ENCODE data around the gene CD9. TPM values are rescaled to one million over a fixed set of nuclear protein-coding genes. Genes with fewer than 3 reads are reported as not detected.

CD9 gene
- total RNA-seq, 5 donors from 2014 or later (not counting 1 experiment from before 2014, with no cell fraction given) = 2.6 to 5.7 (median 3.3) TPM

GRCh38 chr12:6265038-6265405 is 64.8 kb downstream of the CD9 start:
- ATAC-seq (replicated peaks in 1 of 4) (no peak), DNase-seq (no peak)
- H3K4me1 ChIP-seq (ENCODE audit: control insufficient read depth in 1 of 2, extremely low read depth in 1 of 2, insufficient read depth in 2 of 2, low read length in 2 of 2) = no peaks in the 10 kb centered on the region
- no peaks in the 10 kb centered on the region for H3K9me3 ChIP-seq
- no peaks in the 10 kb centered on the region for H3K36me3 Mint-ChIP-seq
- no peaks in the 10 kb centered on the region for H3K9me3 Mint-ChIP-seq
- no peaks in the 10 kb centered on the region for H3K36me3 ChIP-seq (ENCODE audit: control insufficient read depth in 2 of 2, extremely low read depth in 1 of 2, insufficient read depth in 1 of 2, low read length in 1 of 2)
- POLR2A ChIA-PET = interaction anchor here in 1 of 2 donors (0.6 kb wide), 1 partner anchor 962 kb away, joined by 7 read pairs; no protein-coding TSS in a partner anchor
- H3K27ac Mint-ChIP-seq = no peak overlapping the region
- H3K27me3 Mint-ChIP-seq = peaks cover 0 to 5% of the 10 kb centered on the region in 2 donors
- H3K4me3 Mint-ChIP-seq = no peak overlapping the region
- CTCF ChIA-PET = no interaction called here
- H3K27me3 ChIP-seq (replicated peaks in 1 of 2; ENCODE audit: control insufficient read depth in 2 of 2, extremely low read depth in 1 of 2, insufficient read depth in 2 of 2, low read length in 1 of 2) = peaks cover 0 to 9% of the 10 kb centered on the region in 2 experiments
- H3K27ac ChIP-seq (ENCODE audit: low read length) = no peak overlapping the region
- no peaks in the 10 kb centered on the region for H3K4me1 Mint-ChIP-seq
- WGBS (ENCODE audit: insufficient coverage) = 81% methylated on average over 2 of the region's 2 CpGs
- no peak overlapping the region for H3K4me3 ChIP-seq (ENCODE audit: control insufficient read depth in 1 of 2, extremely low read depth in 1 of 2, low read length in 1 of 2)

- Mint-ChIP-seq H3K9me3 (no peaks in the 10 kb centered on the region), H3K4me1 (no peaks in the 10 kb centered on the region), H3K4me3 (no peak overlapping the region), H3K27me3 (peaks cover 0 to 4% of the 10 kb centered on the region in 2 donors), H3K27ac (no peak overlapping the region), H3K36me3 (no peaks in the 10 kb centered on the region)
- H3K27me3 ChIP-seq (replicated peaks in 1 of 2; ENCODE audit: control insufficient read depth in 2 of 2, extremely low read depth in 1 of 2, insufficient read depth in 2 of 2, low read length in 1 of 2) = peaks cover 0 to 13% of the 10 kb centered on the region in 2 experiments
- no peak overlapping the region for H3K27ac ChIP-seq (ENCODE audit: low read length)
- CTCF ChIA-PET = no interaction called here
- WGBS (ENCODE audit: insufficient coverage) = 80% methylated on average over 3 of the region's 7 CpGs
- no peak overlapping the region for H3K4me3 ChIP-seq (ENCODE audit: control insufficient read depth in 1 of 2, extremely low read depth in 1 of 2, low read length in 1 of 2)
- no peaks in the 10 kb centered on the region for H3K4me1 ChIP-seq (ENCODE audit: control insufficient read depth in 1 of 2, extremely low read depth in 1 of 2, insufficient read depth in 2 of 2, low read length in 2 of 2)
- no peaks in the 10 kb centered on the region for H3K36me3 ChIP-seq (ENCODE audit: control insufficient read depth in 2 of 2, extremely low read depth in 1 of 2, insufficient read depth in 1 of 2, low read length in 1 of 2)
- no peak for DNase-seq
- POLR2A ChIA-PET = no interaction called here
- ATAC-seq (replicated peaks in 1 of 4) = no peak
- H3K9me3 ChIP-seq = no peaks in the 10 kb centered on the region
Measured at GRCh38 chr12:6266541-6266966, 66.4 kb downstream of the CD9 start.

DNA sequence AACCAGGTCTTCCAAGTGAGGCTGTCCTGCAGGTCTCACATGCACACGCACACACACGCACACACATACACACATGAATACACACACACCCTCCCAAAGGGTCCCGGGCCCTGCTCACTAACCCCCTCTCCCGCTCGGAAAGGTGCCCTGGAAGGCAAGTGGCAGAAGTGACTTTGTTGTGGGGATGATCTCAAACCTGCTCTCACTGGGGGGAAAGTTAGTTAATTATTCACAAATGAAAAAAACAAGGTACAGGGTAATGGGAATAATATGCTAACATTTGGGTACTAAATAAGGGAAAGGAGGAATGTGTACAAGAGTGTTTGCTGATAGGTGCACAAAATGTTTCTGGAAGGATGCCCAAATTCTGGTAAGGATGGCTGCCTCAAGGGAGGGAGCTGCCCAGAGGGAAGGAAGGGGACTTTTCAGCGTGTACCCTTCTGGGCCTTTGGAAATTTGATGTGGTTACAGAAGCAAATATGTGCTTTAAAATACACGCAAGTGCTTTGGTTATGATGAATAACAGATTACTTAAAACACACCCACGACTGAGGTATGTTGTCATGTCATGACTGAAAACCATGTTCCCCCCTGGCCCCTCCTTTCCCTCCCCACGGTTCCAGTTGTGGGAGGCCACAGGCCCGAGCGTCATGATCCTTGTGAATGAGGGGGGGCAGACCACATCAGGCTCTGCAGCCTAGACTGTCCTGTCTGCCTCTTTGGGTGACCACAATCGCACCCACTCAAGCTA is 66.9 kb downstream of the CD9 start:
- Histone ChIP-seq H3K9me3 (no peaks in the 10 kb centered on the region), H3K4me3 (ENCODE audit: control insufficient read depth in 1 of 2, extremely low read depth in 1 of 2, low read length in 1 of 2) (no peak overlapping the region), H3K4me1 (ENCODE audit: control insufficient read depth in 1 of 2, extremely low read depth in 1 of 2, insufficient read depth in 2 of 2, low read length in 2 of 2) (no peaks in the 10 kb centered on the region), H3K27ac (ENCODE audit: low read length) (no peak overlapping the region), H3K27me3 (replicated peaks in 1 of 2; ENCODE audit: control insufficient read depth in 2 of 2, extremely low read depth in 1 of 2, insufficient read depth in 2 of 2, low read length in 1 of 2) (peaks cover 0 to 13% of the 10 kb centered on the region in 2 experiments), H3K36me3 (ENCODE audit: control insufficient read depth in 2 of 2, extremely low read depth in 1 of 2, insufficient read depth in 1 of 2, low read length in 1 of 2) (no peaks in the 10 kb centered on the region)
- WGBS (ENCODE audit: insufficient coverage) = 60% methylated on average over 1 of the region's 12 CpGs
- POLR2A ChIA-PET = no interaction called here
- no peak overlapping the region for H3K27ac Mint-ChIP-seq
- CTCF ChIA-PET = no interaction called here
- DNase-seq (peak in 1 of 35 experiments; percentile 7), ATAC-seq (replicated peaks in 1 of 4) (peak in 1 of 4 experiments; percentile 24)
- H3K4me1 Mint-ChIP-seq = no peaks in the 10 kb centered on the region
- H3K36me3 Mint-ChIP-seq = no peaks in the 10 kb centered on the region
- peaks cover 0 to 4% of the 10 kb centered on the region in 2 donors for H3K27me3 Mint-ChIP-seq
- H3K9me3 Mint-ChIP-seq = no peaks in the 10 kb centered on the region
- H3K4me3 Mint-ChIP-seq = no peak overlapping the region

DNA sequence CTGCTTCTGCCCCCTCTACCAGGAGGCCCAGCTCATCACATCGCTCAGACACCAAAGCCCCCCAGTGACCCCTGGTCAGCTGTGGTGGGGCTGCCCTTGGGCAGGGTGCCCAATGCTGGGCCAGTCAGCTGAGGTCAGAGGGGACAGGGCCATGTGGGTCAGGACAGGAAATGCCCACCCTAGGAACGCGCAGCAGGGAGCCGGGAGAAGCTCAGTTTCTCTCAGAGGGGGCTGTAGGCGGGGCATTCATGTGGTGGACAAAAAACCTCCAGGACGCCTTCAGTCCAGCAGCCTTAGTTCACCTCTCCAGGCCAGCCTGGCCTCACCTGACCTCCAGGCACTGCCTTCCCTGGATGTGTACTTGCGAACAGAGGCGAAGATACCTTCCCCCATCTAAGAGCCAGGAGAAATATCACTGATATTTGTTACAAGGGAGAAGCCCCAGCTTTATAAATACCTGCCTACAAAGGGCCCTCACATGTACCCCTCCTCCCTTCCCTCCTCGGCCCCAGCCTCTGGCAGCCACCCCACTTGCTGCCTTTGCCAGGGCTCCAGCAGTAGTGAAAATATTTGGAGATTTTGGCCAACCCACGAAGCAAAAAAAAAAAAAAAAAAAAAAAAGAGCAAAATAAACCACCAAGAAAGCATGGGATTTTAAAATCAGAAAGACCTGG is 68.4 kb downstream of the CD9 start:
- 81% methylated on average over 8 of the region's 10 CpGs for WGBS (ENCODE audit: insufficient coverage)
- Histone ChIP-seq H3K9me3 (no peaks in the 10 kb centered on the region), H3K4me1 (ENCODE audit: control insufficient read depth in 1 of 2, extremely low read depth in 1 of 2, insufficient read depth in 2 of 2, low read length in 2 of 2) (no peaks in the 10 kb centered on the region), H3K36me3 (ENCODE audit: control insufficient read depth in 2 of 2, extremely low read depth in 1 of 2, insufficient read depth in 1 of 2, low read length in 1 of 2) (no peaks in the 10 kb centered on the region), H3K4me3 (ENCODE audit: control insufficient read depth in 1 of 2, extremely low read depth in 1 of 2, low read length in 1 of 2) (no peak overlapping the region), H3K27ac (ENCODE audit: low read length) (no peak overlapping the region), H3K27me3 (replicated peaks in 1 of 2; ENCODE audit: control insufficient read depth in 2 of 2, extremely low read depth in 1 of 2, insufficient read depth in 2 of 2, low read length in 1 of 2) (peaks cover 0 to 20% of the 10 kb centered on the region in 2 experiments)
- Mint-ChIP-seq H3K4me3 (no peak overlapping the region), H3K4me1 (no peaks in the 10 kb centered on the region), H3K36me3 (no peaks in the 10 kb centered on the region), H3K9me3 (no peaks in the 10 kb centered on the region), H3K27me3 (peaks cover 0 to 11% of the 10 kb centered on the region in 2 donors), H3K27ac (no peak overlapping the region)
- CTCF ChIA-PET = no interaction called here
- DNase-seq = no peak
- POLR2A ChIA-PET = no interaction called here
- no peak for ATAC-seq (replicated peaks in 1 of 4)

GRCh38 chr12:6269986-6270385 is 69.8 kb downstream of the CD9 start:
- H3K36me3 Mint-ChIP-seq = no peaks in the 10 kb centered on the region
- POLR2A ChIA-PET = no interaction called here
- Histone ChIP-seq H3K27me3 (replicated peaks in 1 of 2; ENCODE audit: control insufficient read depth in 2 of 2, extremely low read depth in 1 of 2, insufficient read depth in 2 of 2, low read length in 1 of 2) (peaks cover 0 to 32% of the 10 kb centered on the region in 2 experiments), H3K4me1 (ENCODE audit: control insufficient read depth in 1 of 2, extremely low read depth in 1 of 2, insufficient read depth in 2 of 2, low read length in 2 of 2) (no peaks in the 10 kb centered on the region), H3K27ac (ENCODE audit: low read length) (no peak overlapping the region), H3K4me3 (ENCODE audit: control insufficient read depth in 1 of 2, extremely low read depth in 1 of 2, low read length in 1 of 2) (no peak overlapping the region), H3K9me3 (no peaks in the 10 kb centered on the region), H3K36me3 (ENCODE audit: control insufficient read depth in 2 of 2, extremely low read depth in 1 of 2, insufficient read depth in 1 of 2, low read length in 1 of 2) (no peaks in the 10 kb centered on the region)
- no peaks in the 10 kb centered on the region for H3K4me1 Mint-ChIP-seq
- CTCF ChIA-PET = interaction anchor here in 1 of 2 donors (0.6 kb wide), 1 partner anchor 62 kb away, joined by 3 read pairs; no protein-coding TSS in a partner anchor
- no peak for ATAC-seq (replicated peaks in 1 of 4)
- no peaks in the 10 kb centered on the region for H3K9me3 Mint-ChIP-seq
- H3K4me3 Mint-ChIP-seq = no peak overlapping the region
- H3K27ac Mint-ChIP-seq = no peak overlapping the region
- WGBS (ENCODE audit: insufficient coverage) = 100% methylated on average over 3 of the region's 16 CpGs
- H3K27me3 Mint-ChIP-seq = peaks cover 3 to 14% of the 10 kb centered on the region in 2 donors
- DNase-seq = no peak

DNA sequence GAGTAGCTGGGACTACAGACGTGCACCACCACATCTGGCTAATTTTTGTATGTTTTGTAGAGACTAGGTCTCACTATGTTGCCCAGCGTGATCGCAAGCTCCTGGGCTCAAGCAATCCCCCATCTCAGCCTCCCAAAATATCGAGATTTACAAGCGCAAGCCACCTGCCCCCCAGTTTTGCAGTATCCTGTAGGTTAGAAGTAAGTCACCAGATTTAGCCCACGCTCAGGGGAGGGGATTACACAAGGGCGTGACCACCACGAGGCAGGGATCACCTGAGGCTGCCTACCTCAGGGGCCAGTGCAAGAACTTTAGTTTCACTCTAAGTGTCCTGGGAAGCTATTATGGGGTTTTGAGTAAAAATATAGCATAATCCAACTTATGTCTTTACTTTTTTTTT is 71.1 kb downstream of the CD9 start:
- Histone ChIP-seq H3K36me3 (ENCODE audit: control insufficient read depth in 2 of 2, extremely low read depth in 1 of 2, insufficient read depth in 1 of 2, low read length in 1 of 2) (no peaks in the 10 kb centered on the region), H3K4me3 (ENCODE audit: control insufficient read depth in 1 of 2, extremely low read depth in 1 of 2, low read length in 1 of 2) (no peak overlapping the region), H3K27me3 (replicated peaks in 1 of 2; ENCODE audit: control insufficient read depth in 2 of 2, extremely low read depth in 1 of 2, insufficient read depth in 2 of 2, low read length in 1 of 2) (peaks cover 0 to 38% of the 10 kb centered on the region in 2 experiments), H3K9me3 (no peaks in the 10 kb centered on the region), H3K4me1 (ENCODE audit: control insufficient read depth in 1 of 2, extremely low read depth in 1 of 2, insufficient read depth in 2 of 2, low read length in 2 of 2) (no peaks in the 10 kb centered on the region), H3K27ac (ENCODE audit: low read length) (no peak overlapping the region)
- Mint-ChIP-seq H3K36me3 (no peaks in the 10 kb centered on the region), H3K27me3 (peaks cover 5 to 23% of the 10 kb centered on the region in 2 donors), H3K9me3 (no peaks in the 10 kb centered on the region), H3K4me3 (no peak overlapping the region), H3K27ac (no peak overlapping the region), H3K4me1 (no peaks in the 10 kb centered on the region)
- ChIA-PET CTCF (no interaction called here), POLR2A (no interaction called here)
- no peak for ATAC-seq (replicated peaks in 1 of 4)
- WGBS (ENCODE audit: insufficient coverage) = no CpG with 5 or more reads among the region's 8 CpGs
- no peak for DNase-seq

All from T-cell (primary cell).